Smooth muscle cell (in vitro differentiated cells): Measurements from ENCODE around the gene LSS. TPM values are rescaled to one million over a fixed set of nuclear protein-coding genes. Genes with fewer than 3 reads are reported as not detected.

ENCODE experiments used
- DNase-seq: peaks from one replicate; lab custom pipeline; 2025; ENCODE audit not compliant: unreplicated experiment; lab: John Stamatoyannopoulos, UW
- H2AFZ ChIP-seq: fragments of 200-600 bp; sonication (generic); 2 replicates; pipeline ENCODE4 v1.6.0; 2016; ENCODE audit warnings: antibody characterized with exemption, low read depth, mild to moderate bottlenecking
- H3F3A ChIP-seq: fragments of 200-600 bp; sonication (generic); 2 replicates; pipeline ENCODE4 v1.6.0; 2017; ENCODE audit warnings: antibody characterized with exemption, low read depth
- H3K27ac ChIP-seq: fragments of 200-600 bp; sonication (generic); 2 replicates; pipeline ENCODE4 v1.5.1; 2016; ENCODE audit warnings: low read depth, mild to moderate bottlenecking
- H3K27me3 ChIP-seq: fragments of 200-600 bp; sonication (generic); 2 replicates; pipeline ENCODE4 v1.6.1; 2016; ENCODE audit warnings: low read depth, mild to moderate bottlenecking
- H3K36me3 ChIP-seq: fragments of 200-600 bp; sonication (generic); 2 replicates; pipeline ENCODE4 v1.5.1; 2016; ENCODE audit warnings: low read depth
- H3K4me1 ChIP-seq: fragments of 200-600 bp; sonication (generic); 2 replicates; pipeline ENCODE4 v1.5.1; 2016; ENCODE audit warnings: low read depth
- H3K4me2 ChIP-seq: fragments of 200-600 bp; sonication (generic); 2 replicates; pipeline ENCODE4 v1.6.0; 2016; ENCODE audit warnings: mild to moderate bottlenecking
- H3K4me3 ChIP-seq: fragments of 200-600 bp; sonication (generic); 2 replicates; pipeline ENCODE4 v1.5.1; 2016; ENCODE audit warnings: mild to moderate bottlenecking
- H3K79me2 ChIP-seq: fragments of 200-600 bp; sonication (generic); 2 replicates; pipeline ENCODE4 v1.6.0; 2016; ENCODE audit warnings: low read depth, mild to moderate bottlenecking
- H3K9ac ChIP-seq: fragments of 200-600 bp; sonication (generic); 2 replicates; pipeline ENCODE4 v1.6.0; 2016; ENCODE audit warnings: low read depth
- H3K9me3 ChIP-seq: fragments of 200-600 bp; sonication (generic); replicated peaks from 2 replicates; pipeline ENCODE4 v1.5.1; 2016; ENCODE audit warnings: low read depth
- H4K20me1 ChIP-seq: fragments of 200-600 bp; sonication (generic); 2 replicates; pipeline ENCODE4 v1.6.0; 2016; ENCODE audit warnings: low read depth
- CTCF ChIP-seq: fragments of 200-600 bp; sonication (generic); IDR thresholded peaks from 2 replicates; pipeline ENCODE4 v1.5.1; 2017; ENCODE audit warnings: borderline replicate concordance, mild to moderate bottlenecking, antibody characterized with exemption; ENCODE audit not compliant: insufficient read depth, poor library complexity, severe bottlenecking
- WGBS: methylation state at CpG from one replicate; pipeline ENCODE4 v1.1.7; 2016; ENCODE audit warnings: low lambda C conversion rate; 5-methylcytosine and 5-hydroxymethylcytosine counted together
- polyA plus RNA-seq: library from polyadenylated mRNA; unstranded; fragments of >200 nt; fragmentation: Nextera tagmentation; extraction: Ambion mirVana; gene quantifications from 2 replicates; pipeline ENCODE4 v1.2.1, GENCODE V29; 2016
- total RNA-seq: library from RNA; depleted of rRNA; stranded (reverse); fragments of >200 nt; gene quantifications from 2 replicates; pipeline ENCODE4 v1.2.3, GENCODE V29; 2014

LSS gene
- total and polyA plus RNA-seq, 2 experiments from 2014 or later = 21.8 to 37.7 TPM

GRCh38 chr21:46159390-46159789 is 69.2 kb downstream of the LSS start:
- H3K9ac ChIP-seq = no peak overlapping the region
- H4K20me1 ChIP-seq = no peaks in the 10 kb centered on the region
- TF ChIP-seq CTCF = no peak
- no peak for DNase-seq
- H3K36me3 ChIP-seq = no peaks in the 10 kb centered on the region
- WGBS = 94% methylated on average over 12 of the region's 12 CpGs
- H3K4me2 ChIP-seq = no peak overlapping the region
- no peak overlapping the region for H3K4me3 ChIP-seq
- no peaks in the 10 kb centered on the region for H3F3A ChIP-seq
- H2AFZ ChIP-seq = no peak overlapping the region
- H3K79me2 ChIP-seq = no peaks in the 10 kb centered on the region
- H3K4me1 ChIP-seq = no peaks in the 10 kb centered on the region
- H3K9me3 ChIP-seq = no peaks in the 10 kb centered on the region
- H3K27me3 ChIP-seq = no peaks in the 10 kb centered on the region
- H3K27ac ChIP-seq = no peak overlapping the region

GRCh38 chr21:46158666-46159300 is 69.8 kb downstream of the LSS start:
- Histone ChIP-seq H4K20me1 (no peaks in the 10 kb centered on the region), H3K4me3 (no peak overlapping the region), H3K27ac (no peak overlapping the region), H3K27me3 (no peaks in the 10 kb centered on the region), H3K36me3 (no peaks in the 10 kb centered on the region), H3F3A (no peaks in the 10 kb centered on the region), H3K9me3 (no peaks in the 10 kb centered on the region), H3K79me2 (no peaks in the 10 kb centered on the region), H2AFZ (no peak overlapping the region), H3K4me2 (no peak overlapping the region), H3K4me1 (no peaks in the 10 kb centered on the region), H3K9ac (no peak overlapping the region)
- TF ChIP-seq CTCF = no peak
- 93% methylated on average over 10 of the region's 10 CpGs for WGBS
- DNase-seq = no peak

GRCh38 chr21:46157987-46158451 is 70.6 kb downstream of the LSS start:
- Histone ChIP-seq H3K79me2 (no peaks in the 10 kb centered on the region), H3K9me3 (no peaks in the 10 kb centered on the region), H4K20me1 (no peaks in the 10 kb centered on the region), H2AFZ (no peak overlapping the region), H3K4me1 (peaks cover 7% of the 10 kb centered on the region), H3F3A (no peaks in the 10 kb centered on the region), H3K36me3 (no peaks in the 10 kb centered on the region), H3K27ac (no peak overlapping the region), H3K9ac (no peak overlapping the region), H3K4me3 (no peak overlapping the region), H3K4me2 (no peak overlapping the region), H3K27me3 (no peaks in the 10 kb centered on the region)
- DNase-seq = no peak
- no peak for TF ChIP-seq CTCF
- WGBS = 93% methylated on average over 15 of the region's 15 CpGs

GRCh38 chr21:46157396-46157986 is 71.1 kb downstream of the LSS start:
- no peaks in the 10 kb centered on the region for H3K79me2 ChIP-seq
- no peaks in the 10 kb centered on the region for H3K36me3 ChIP-seq
- no peaks in the 10 kb centered on the region for H3K27me3 ChIP-seq
- no peak for TF ChIP-seq CTCF
- H3K9ac ChIP-seq = no peak overlapping the region
- H2AFZ ChIP-seq = no peak overlapping the region
- peaks cover 9% of the 10 kb centered on the region for H3K4me1 ChIP-seq
- H3K27ac ChIP-seq = no peak overlapping the region
- no peaks in the 10 kb centered on the region for H3K9me3 ChIP-seq
- no peak for DNase-seq
- 93% methylated on average over 12 of the region's 12 CpGs for WGBS
- H3F3A ChIP-seq = no peaks in the 10 kb centered on the region
- no peak overlapping the region for H3K4me3 ChIP-seq
- H4K20me1 ChIP-seq = no peaks in the 10 kb centered on the region
- H3K4me2 ChIP-seq = no peak overlapping the region
